T47D (cell line): ENCODE measurements around the gene NIT1.

ENCODE experiments used
- DNase-seq, 2 experiments: peaks; one replicate each; pipeline versions ENCODE4 v3.0.0 to v3.0.0-alpha.2; 2011 to 2012; ENCODE audit warnings: low read depth in 1 of 2, low spot score in 1 of 2
- JUND ChIP-seq: IDR thresholded peaks from 2 replicates; pipeline ENCODE4 v1.6.1; 2012; ENCODE audit warnings: low read depth
- in situ Hi-C: cut with HindIII; loops from 2 replicates; pipeline ENCODE4 v1.10.0; 2016; ENCODE audit warnings: low sequenced_read_pairs, low pct_unique_long_range_greater_than_20kb

The NIT1 gene

DNA sequence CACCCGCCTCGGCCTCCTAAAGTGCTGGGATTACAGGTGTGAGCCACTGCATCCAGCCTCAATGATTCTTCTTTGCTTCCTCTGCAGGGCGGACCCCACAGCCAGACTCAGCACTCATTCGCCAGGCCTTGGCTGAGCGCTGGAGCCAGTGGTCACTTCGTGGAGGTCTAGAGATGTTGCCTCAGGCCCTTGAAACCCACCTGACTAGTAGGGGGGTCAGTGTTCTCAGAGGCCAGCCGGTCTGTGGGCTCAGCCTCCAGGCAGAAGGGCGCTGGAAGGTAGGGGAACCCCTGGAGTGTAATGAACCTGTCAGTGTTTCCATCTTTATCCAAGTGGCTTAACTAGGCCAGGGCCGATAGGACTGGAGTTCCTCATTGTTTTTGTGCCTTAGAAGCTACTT lies 51.0 kb downstream of the NIT1 start:
- DNase-seq = no peak
- in situ Hi-C loops = no loop called here

More for the DNA sequence above, 51.0 kb downstream of the NIT1 start:
- TF ChIP-seq JUND = no peak
